ENCODE data around the gene DHRS4L2.
"Not testable (repeated sequence)": the region's sequence is repeated elsewhere in the genome, so short reads cannot be mapped to it uniquely, and the experiment has no call there.

DHRS4L2 gene

DNA sequence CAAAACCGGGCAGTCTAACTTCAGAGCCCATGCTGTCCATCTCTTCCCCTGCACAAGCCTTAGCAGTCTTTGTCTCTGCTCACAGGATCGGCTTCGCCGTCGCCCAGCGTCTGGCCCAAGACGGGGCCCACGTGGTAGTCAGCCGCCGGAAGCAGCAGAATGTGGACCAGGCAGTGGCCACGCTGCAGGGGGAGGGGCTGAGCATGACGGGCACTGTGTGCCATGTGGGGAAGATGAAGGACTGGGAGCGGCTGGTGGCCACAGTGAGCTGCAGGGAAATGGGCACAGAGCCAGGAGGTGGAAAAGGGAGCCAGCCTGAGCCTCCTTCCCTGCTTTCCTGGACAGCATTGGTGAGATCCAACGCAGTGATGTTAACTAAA lies 48.9 kb downstream of the DHRS4L2 start:
- Histone ChIP-seq H3K36me3 (ENCODE audit: control insufficient read depth in 2 of 2, insufficient read depth in 2 of 2, low read length in 2 of 2) (no peaks in the 10 kb centered on the region), H3K9me3 (ENCODE audit: control insufficient read depth in 2 of 2, low read length in 2 of 2) (no peaks in the 10 kb centered on the region), H3K9ac (ENCODE audit: low read depth in 1 of 2, low read length in 2 of 2) (no peak overlapping the region), H3K27ac (ENCODE audit: low read depth in 2 of 2, low read length in 2 of 2) (no peak overlapping the region), H3K4me3 (ENCODE audit: low read length in 2 of 2) (no peak overlapping the region), H3K27me3 (ENCODE audit: control insufficient read depth in 2 of 2, insufficient read depth in 2 of 2, low read length in 2 of 2) (no peaks in the 10 kb centered on the region), H3K4me1 (ENCODE audit: control insufficient read depth in 2 of 2, insufficient read depth in 2 of 2, low read length in 2 of 2) (peaks cover 9 to 10% of the 10 kb centered on the region in 2 donors)

DNA sequence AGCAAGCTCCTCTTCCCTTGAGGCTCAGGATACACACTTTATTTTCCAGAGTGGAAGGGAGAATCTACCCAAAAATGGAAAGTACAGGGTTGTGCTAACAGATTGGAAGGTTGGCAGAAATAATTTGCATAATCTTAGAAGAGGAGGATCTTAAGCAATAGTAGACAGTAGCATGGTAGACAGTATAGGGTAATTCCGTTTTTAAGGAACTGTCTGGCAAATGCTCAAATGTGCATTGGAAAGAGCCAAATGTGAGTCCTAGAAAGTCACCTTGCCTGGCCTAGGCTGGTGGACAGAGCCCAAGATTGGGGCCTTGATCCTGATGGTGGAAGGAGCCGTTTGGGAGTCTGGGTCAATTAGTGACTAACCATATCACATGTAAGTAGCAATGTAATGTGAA lies 50.0 kb downstream of the DHRS4L2 start:
- H3K9ac ChIP-seq (ENCODE audit: low read depth in 1 of 2, low read length in 2 of 2) = no peak overlapping the region
- no peaks in the 10 kb centered on the region for H3K36me3 ChIP-seq (ENCODE audit: control insufficient read depth in 2 of 2, insufficient read depth in 2 of 2, low read length in 2 of 2)
- no peak overlapping the region for H3K27ac ChIP-seq (ENCODE audit: low read depth in 2 of 2, low read length in 2 of 2)
- H3K4me1 ChIP-seq (ENCODE audit: control insufficient read depth in 2 of 2, insufficient read depth in 2 of 2, low read length in 2 of 2) = peaks cover 9 to 10% of the 10 kb centered on the region in 2 donors
- H3K27me3 ChIP-seq (ENCODE audit: control insufficient read depth in 2 of 2, insufficient read depth in 2 of 2, low read length in 2 of 2) = no peaks in the 10 kb centered on the region
- no peaks in the 10 kb centered on the region for H3K9me3 ChIP-seq (ENCODE audit: control insufficient read depth in 2 of 2, low read length in 2 of 2)
- no peak overlapping the region for H3K4me3 ChIP-seq (ENCODE audit: low read length in 2 of 2)

DNA sequence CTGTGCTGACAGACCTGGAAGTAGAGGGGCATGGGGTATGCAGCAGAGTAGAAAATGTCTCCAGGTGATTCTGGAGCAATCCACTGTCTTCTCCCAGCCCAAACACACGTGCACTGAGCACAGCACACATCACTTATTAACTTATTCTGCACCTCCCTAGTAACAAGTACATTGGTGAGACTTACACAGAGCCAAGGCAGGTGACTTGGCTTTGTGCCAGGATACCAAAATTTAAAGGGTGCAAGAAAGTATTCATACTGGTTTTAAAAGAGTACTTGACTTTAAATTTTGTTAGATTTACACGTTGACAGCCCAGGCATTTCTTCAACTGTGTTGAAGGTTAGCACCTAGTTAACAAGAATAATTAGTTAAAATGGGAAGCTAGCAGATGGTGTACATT lies 52.0 kb downstream of the DHRS4L2 start:
- no peaks in the 10 kb centered on the region for H3K9me3 ChIP-seq (ENCODE audit: control insufficient read depth in 2 of 2, low read length in 2 of 2)
- H3K27me3 ChIP-seq (ENCODE audit: control insufficient read depth in 2 of 2, insufficient read depth in 2 of 2, low read length in 2 of 2) = no peaks in the 10 kb centered on the region
- H3K4me3 ChIP-seq (ENCODE audit: low read length in 2 of 2) = no peak overlapping the region
- peaks cover 5% of the 10 kb centered on the region in 2 donors for H3K4me1 ChIP-seq (ENCODE audit: control insufficient read depth in 2 of 2, insufficient read depth in 2 of 2, low read length in 2 of 2)
- no peak overlapping the region for H3K27ac ChIP-seq (ENCODE audit: low read depth in 2 of 2, low read length in 2 of 2)
- H3K9ac ChIP-seq (ENCODE audit: low read depth in 1 of 2, low read length in 2 of 2) = no peak overlapping the region
- no peaks in the 10 kb centered on the region for H3K36me3 ChIP-seq (ENCODE audit: control insufficient read depth in 2 of 2, insufficient read depth in 2 of 2, low read length in 2 of 2)

- Histone ChIP-seq H3K36me3 (ENCODE audit: control insufficient read depth in 2 of 2, insufficient read depth in 2 of 2, low read length in 2 of 2) (no peaks in the 10 kb centered on the region), H3K27me3 (ENCODE audit: control insufficient read depth in 2 of 2, insufficient read depth in 2 of 2, low read length in 2 of 2) (no peaks in the 10 kb centered on the region), H3K27ac (ENCODE audit: low read depth in 2 of 2, low read length in 2 of 2) (no peak overlapping the region), H3K9ac (ENCODE audit: low read depth in 1 of 2, low read length in 2 of 2) (no peak overlapping the region), H3K9me3 (ENCODE audit: control insufficient read depth in 2 of 2, low read length in 2 of 2) (no peaks in the 10 kb centered on the region), H3K4me3 (ENCODE audit: low read length in 2 of 2) (no peak overlapping the region), H3K4me1 (ENCODE audit: control insufficient read depth in 2 of 2, insufficient read depth in 2 of 2, low read length in 2 of 2) (peaks cover 0 to under 1% of the 10 kb centered on the region in 2 donors)
These were observed 54.0 kb downstream of the DHRS4L2 start for GRCh38 chr14:24042746-24043145.

DNA sequence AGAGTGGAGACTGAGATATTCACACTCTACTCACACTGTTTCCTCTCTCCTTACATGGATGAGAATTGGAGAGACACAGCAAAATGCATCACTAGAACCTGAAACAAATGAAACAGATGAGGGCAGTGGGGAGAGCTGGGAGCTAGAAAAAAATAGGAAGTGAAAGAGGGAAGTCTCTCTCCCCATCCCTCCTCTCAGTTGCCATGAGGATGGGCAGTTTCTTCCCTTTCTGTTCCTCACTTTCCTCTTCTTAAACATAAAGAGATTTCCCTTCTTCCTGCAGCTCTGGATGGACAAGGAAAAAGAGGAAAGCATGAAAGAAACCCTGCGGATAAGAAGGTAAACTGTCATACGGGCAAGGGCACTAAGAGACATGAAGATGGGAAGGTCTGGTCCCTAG lies 60.3 kb downstream of the DHRS4L2 start:
- H3K27ac ChIP-seq (ENCODE audit: low read depth in 2 of 2, low read length in 2 of 2); H3K36me3 ChIP-seq (ENCODE audit: control insufficient read depth in 2 of 2, insufficient read depth in 2 of 2, low read length in 2 of 2); H3K4me1 ChIP-seq (ENCODE audit: control insufficient read depth in 2 of 2, insufficient read depth in 2 of 2, low read length in 2 of 2); H3K4me3 ChIP-seq (ENCODE audit: low read length in 2 of 2); H3K9me3 ChIP-seq (ENCODE audit: control insufficient read depth in 2 of 2, low read length in 2 of 2); H3K9ac ChIP-seq (ENCODE audit: low read depth in 1 of 2, low read length in 2 of 2); H3K27me3 ChIP-seq (ENCODE audit: control insufficient read depth in 2 of 2, insufficient read depth in 2 of 2, low read length in 2 of 2): not testable (repeated sequence)

GRCh38 chr14:24050753-24051152 lies 62.0 kb downstream of the DHRS4L2 start:
- not testable (repeated sequence) for H3K9ac ChIP-seq (ENCODE audit: low read depth in 1 of 2, low read length in 2 of 2); H3K9me3 ChIP-seq (ENCODE audit: control insufficient read depth in 2 of 2, low read length in 2 of 2); H3K27ac ChIP-seq (ENCODE audit: low read depth in 2 of 2, low read length in 2 of 2); H3K4me1 ChIP-seq (ENCODE audit: control insufficient read depth in 2 of 2, insufficient read depth in 2 of 2, low read length in 2 of 2); H3K4me3 ChIP-seq (ENCODE audit: low read length in 2 of 2); H3K27me3 ChIP-seq (ENCODE audit: control insufficient read depth in 2 of 2, insufficient read depth in 2 of 2, low read length in 2 of 2); H3K36me3 ChIP-seq (ENCODE audit: control insufficient read depth in 2 of 2, insufficient read depth in 2 of 2, low read length in 2 of 2)

GRCh38 chr14:24051176-24051788 lies 62.6 kb downstream of the DHRS4L2 start:
- peak overlapping the region; percentile 41 to 90 for H3K9ac ChIP-seq (ENCODE audit: low read depth in 1 of 2, low read length in 2 of 2)
- H3K36me3 ChIP-seq (ENCODE audit: control insufficient read depth in 2 of 2, insufficient read depth in 2 of 2, low read length in 2 of 2) = no peaks in the 10 kb centered on the region
- peak overlapping the region; percentile 48 to 57 for H3K27ac ChIP-seq (ENCODE audit: low read depth in 2 of 2, low read length in 2 of 2)
- peak overlapping the region; percentile 76 to 82 for H3K4me3 ChIP-seq (ENCODE audit: low read length in 2 of 2)
- H3K27me3 ChIP-seq (ENCODE audit: control insufficient read depth in 2 of 2, insufficient read depth in 2 of 2, low read length in 2 of 2) = peaks cover 0 to 2% of the 10 kb centered on the region in 2 donors
- peaks cover 8 to 9% of the 10 kb centered on the region in 2 donors for H3K4me1 ChIP-seq (ENCODE audit: control insufficient read depth in 2 of 2, insufficient read depth in 2 of 2, low read length in 2 of 2)
- peaks cover 0 to 2% of the 10 kb centered on the region in 2 donors for H3K9me3 ChIP-seq (ENCODE audit: control insufficient read depth in 2 of 2, low read length in 2 of 2)

DNA sequence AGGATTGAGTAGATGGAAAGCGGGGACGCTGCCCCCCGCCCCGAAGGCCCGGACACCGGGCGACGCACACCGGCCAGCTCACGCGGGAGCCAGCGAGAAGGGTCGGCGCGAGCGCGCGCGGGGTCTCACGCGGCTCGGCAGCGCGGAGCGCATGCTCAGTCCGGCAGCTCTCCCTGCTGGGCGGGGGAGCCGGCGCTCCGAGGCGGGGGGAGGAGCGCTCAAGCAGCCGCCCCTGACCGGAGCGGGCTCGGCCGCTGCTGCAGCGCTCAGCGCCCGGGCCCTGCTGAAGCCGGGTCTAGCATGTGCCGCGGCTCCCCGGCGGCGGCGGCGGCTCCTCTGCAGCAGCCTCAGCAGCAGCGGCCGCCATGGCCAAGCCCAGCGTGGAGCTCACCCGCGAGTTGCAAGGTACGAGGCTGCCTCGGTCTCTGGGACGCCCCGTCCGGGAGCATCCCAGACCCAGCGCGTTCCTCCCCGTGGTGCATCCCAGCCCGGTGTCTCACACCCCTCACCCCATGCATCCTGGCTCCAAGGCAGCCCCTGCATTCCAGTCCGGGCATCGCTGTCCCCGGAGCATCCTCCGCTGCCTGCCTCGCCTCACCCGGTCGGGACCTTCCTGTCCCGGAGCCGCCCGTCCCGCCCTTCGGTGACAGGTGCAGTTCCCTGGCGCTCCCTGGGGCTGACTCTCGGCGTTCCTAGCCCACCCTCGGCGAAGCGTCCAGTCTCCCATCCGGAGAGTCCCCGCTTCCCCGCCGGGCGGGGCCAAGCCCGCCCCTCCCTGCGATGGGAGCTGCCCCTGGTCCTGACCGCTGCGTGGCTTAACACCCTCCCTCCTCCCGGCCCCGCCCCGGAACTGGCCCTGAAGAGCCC lies 63.3 kb downstream of the DHRS4L2 start, which contains the start of gene CARMIL3:
Gene CARMIL3, plus strand, starts transcription at position 221 of the 867 bp plus-strand sequence. Its CDS starts 145 bp downstream, at position 366.
- Histone ChIP-seq H3K9ac (ENCODE audit: low read depth in 1 of 2, low read length in 2 of 2) (peak within 1 kb of the TSS; percentile 41 to 90), H3K27ac (ENCODE audit: low read depth in 2 of 2, low read length in 2 of 2) (peak within 1 kb of the TSS; percentile 48 to 57), H3K4me3 (ENCODE audit: low read length in 2 of 2) (peak within 1 kb of the TSS; percentile 76 to 82)

GRCh38 chr14:24052656-24053547 lies 64.2 kb downstream of the DHRS4L2 start:
- Histone ChIP-seq H3K9ac (ENCODE audit: low read depth in 1 of 2, low read length in 2 of 2) (no peak overlapping the region), H3K4me1 (ENCODE audit: control insufficient read depth in 2 of 2, insufficient read depth in 2 of 2, low read length in 2 of 2) (peaks cover 8 to 9% of the 10 kb centered on the region in 2 donors), H3K27me3 (ENCODE audit: control insufficient read depth in 2 of 2, insufficient read depth in 2 of 2, low read length in 2 of 2) (peaks cover 0 to 2% of the 10 kb centered on the region in 2 donors), H3K36me3 (ENCODE audit: control insufficient read depth in 2 of 2, insufficient read depth in 2 of 2, low read length in 2 of 2) (no peaks in the 10 kb centered on the region), H3K9me3 (ENCODE audit: control insufficient read depth in 2 of 2, low read length in 2 of 2) (peaks cover 0 to 2% of the 10 kb centered on the region in 2 donors), H3K4me3 (ENCODE audit: low read length in 2 of 2) (peak overlapping the region; percentile 76 to 82), H3K27ac (ENCODE audit: low read depth in 2 of 2, low read length in 2 of 2) (no peak overlapping the region)

More for the DNA sequence above, 63.3 kb downstream of the DHRS4L2 start, which contains the start of gene CARMIL3:
- Histone ChIP-seq H3K9me3 (ENCODE audit: control insufficient read depth in 2 of 2, low read length in 2 of 2) (peaks cover 0 to 2% of the 10 kb centered on the region in 2 donors), H3K27me3 (ENCODE audit: control insufficient read depth in 2 of 2, insufficient read depth in 2 of 2, low read length in 2 of 2) (peaks cover 0 to 2% of the 10 kb centered on the region in 2 donors), H3K4me1 (ENCODE audit: control insufficient read depth in 2 of 2, insufficient read depth in 2 of 2, low read length in 2 of 2) (peaks cover 8 to 9% of the 10 kb centered on the region in 2 donors), H3K36me3 (ENCODE audit: control insufficient read depth in 2 of 2, insufficient read depth in 2 of 2, low read length in 2 of 2) (no peaks in the 10 kb centered on the region)

Measured in mucosa of rectum (tissue), 2 donors.